ENCODE measurements around the gene BPIFB2. TPM values are rescaled to one million over a fixed set of nuclear protein-coding genes. Genes with fewer than 3 reads are reported as not detected.

Gene BPIFB2
- total and polyA plus RNA-seq, 4 donors, result 0.33 to 3.7 (median 1.5) TPM

DNA sequence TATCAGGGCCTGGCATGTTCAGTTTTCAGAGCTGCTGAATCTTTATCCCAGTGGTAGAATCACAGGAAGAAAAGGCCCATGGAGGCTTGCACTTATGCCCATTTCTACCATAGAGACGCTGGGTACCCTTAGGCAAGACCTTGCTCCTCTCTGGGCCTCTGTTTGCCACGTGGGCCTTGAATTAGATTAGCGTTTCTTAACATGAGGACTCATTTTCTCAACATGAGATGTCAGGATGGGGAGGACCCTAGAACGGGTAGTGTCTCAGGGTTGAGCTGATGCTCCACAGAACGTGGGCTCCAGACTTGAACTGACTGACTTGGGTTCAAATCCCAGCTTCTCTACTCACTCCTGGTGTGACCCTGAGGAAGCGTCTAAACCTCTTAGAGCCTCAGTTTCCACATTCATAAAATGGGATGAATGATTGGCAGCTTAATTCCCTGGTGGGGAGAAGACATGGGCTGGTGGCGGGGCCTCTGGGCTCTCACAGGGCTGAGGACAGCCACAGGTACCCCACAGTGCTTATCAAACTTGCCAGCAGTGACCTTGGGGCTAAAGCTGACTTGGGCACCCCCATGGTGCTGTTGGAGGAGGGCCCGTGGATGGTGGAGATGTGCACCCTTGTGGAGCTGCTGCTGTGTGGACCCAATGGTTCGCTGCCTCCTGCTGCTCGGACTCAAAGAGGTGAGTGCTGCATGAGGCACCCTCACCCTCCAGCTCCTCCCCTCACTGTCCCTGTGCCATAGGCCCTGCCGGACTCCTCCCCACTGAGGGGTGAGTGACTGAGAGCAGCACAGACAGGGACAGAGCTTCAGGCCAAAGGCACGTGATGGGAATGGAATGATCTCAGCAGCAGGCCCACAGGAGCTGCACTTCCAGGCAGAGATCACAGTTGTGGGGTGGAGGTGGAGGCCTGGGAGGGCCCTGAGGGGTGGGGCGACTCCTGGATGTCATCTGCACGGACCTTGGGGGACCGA, 31.5 kb upstream of the BPIFB2 start:
- no peak for DNase-seq (ENCODE audit: low spot score)

DNA sequence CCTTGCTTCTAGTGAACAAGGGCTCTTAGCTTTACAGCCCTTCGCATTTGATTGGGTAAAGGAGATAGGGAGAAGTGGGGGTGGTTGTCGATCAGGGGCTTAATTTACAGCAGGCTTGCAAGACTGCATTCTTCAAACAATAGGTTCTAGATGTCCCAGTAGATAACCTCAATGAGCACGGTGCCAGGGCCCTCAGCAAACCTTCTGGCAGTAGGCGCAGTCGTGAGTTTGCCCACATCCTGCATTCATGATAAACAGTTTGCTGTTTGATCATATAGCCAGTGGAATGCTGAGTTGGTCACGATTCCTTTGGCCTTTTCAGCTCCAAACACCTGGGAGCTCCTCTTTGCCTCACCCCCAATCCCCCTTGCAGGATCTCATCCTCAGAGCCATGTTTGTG, 30.8 kb upstream of the BPIFB2 start:
- no peak for DNase-seq (ENCODE audit: low spot score)
- Histone ChIP-seq H3K4me1 (ENCODE audit: control insufficient read depth in 4 of 4, insufficient read depth in 4 of 4, low read length in 3 of 4) (no peaks in the 10 kb centered on the region), H3K4me3 (ENCODE audit: low read depth in 1 of 3, low read length in 3 of 3) (no peak overlapping the region), H3K9me3 (ENCODE audit: control insufficient read depth in 4 of 4, low read length in 3 of 4) (no peaks in the 10 kb centered on the region), H3K27me3 (ENCODE audit: control insufficient read depth in 4 of 4, insufficient read depth in 4 of 4, low read length in 3 of 4) (no peaks in the 10 kb centered on the region), H3K27ac (ENCODE audit: low read depth in 1 of 2, low read length in 2 of 2) (no peak overlapping the region), H3K36me3 (ENCODE audit: control insufficient read depth in 4 of 4, insufficient read depth in 3 of 4, low read depth in 1 of 4, low read length in 3 of 4) (no peaks in the 10 kb centered on the region), H3K9ac (ENCODE audit: low read depth in 1 of 2, low read length in 2 of 2) (no peak overlapping the region)
- WGBS, result 71% methylated on average over 6 of the region's 6 CpGs
- no peak for TF ChIP-seq YY1 (IDR thresholded peaks at IDR 0.05)
- TF ChIP-seq SP1 (IDR thresholded peaks at IDR 0.05), result no peak
- TF ChIP-seq, protein P1, sequence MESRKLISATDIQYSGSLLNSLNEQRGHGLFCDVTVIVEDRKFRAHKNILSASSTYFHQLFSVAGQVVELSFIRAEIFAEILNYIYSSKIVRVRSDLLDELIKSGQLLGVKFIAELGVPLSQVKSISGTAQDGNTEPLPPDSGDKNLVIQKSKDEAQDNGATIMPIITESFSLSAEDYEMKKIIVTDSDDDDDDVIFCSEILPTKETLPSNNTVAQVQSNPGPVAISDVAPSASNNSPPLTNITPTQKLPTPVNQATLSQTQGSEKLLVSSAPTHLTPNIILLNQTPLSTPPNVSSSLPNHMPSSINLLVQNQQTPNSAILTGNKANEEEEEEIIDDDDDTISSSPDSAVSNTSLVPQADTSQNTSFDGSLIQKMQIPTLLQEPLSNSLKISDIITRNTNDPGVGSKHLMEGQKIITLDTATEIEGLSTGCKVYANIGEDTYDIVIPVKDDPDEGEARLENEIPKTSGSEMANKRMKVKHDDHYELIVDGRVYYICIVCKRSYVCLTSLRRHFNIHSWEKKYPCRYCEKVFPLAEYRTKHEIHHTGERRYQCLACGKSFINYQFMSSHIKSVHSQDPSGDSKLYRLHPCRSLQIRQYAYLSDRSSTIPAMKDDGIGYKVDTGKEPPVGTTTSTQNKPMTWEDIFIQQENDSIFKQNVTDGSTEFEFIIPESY (IDR thresholded peaks at IDR 0.05), result no peak
- TF ChIP-seq HNF4G (IDR thresholded peaks at IDR 0.05), result no peak
- TF ChIP-seq EGR1 (IDR thresholded peaks at IDR 0.05; ENCODE audit: low read depth in 2 of 2), result no peak

More for the DNA sequence above, 31.5 kb upstream of the BPIFB2 start:
- Histone ChIP-seq H3K4me3 (ENCODE audit: low read depth in 1 of 3, low read length in 3 of 3) (no peak overlapping the region), H3K36me3 (ENCODE audit: control insufficient read depth in 4 of 4, insufficient read depth in 3 of 4, low read depth in 1 of 4, low read length in 3 of 4) (no peaks in the 10 kb centered on the region), H3K27ac (ENCODE audit: low read depth in 1 of 2, low read length in 2 of 2) (no peak overlapping the region), H3K4me1 (ENCODE audit: control insufficient read depth in 4 of 4, insufficient read depth in 4 of 4, low read length in 3 of 4) (no peaks in the 10 kb centered on the region), H3K9ac (ENCODE audit: low read depth in 1 of 2, low read length in 2 of 2) (no peak overlapping the region), H3K9me3 (ENCODE audit: control insufficient read depth in 4 of 4, low read length in 3 of 4) (no peaks in the 10 kb centered on the region), H3K27me3 (ENCODE audit: control insufficient read depth in 4 of 4, insufficient read depth in 4 of 4, low read length in 3 of 4) (no peaks in the 10 kb centered on the region)
- 83% methylated on average over 15 of the region's 15 CpGs for WGBS
- no peak for TF ChIP-seq YY1 (IDR thresholded peaks at IDR 0.05)

DNA sequence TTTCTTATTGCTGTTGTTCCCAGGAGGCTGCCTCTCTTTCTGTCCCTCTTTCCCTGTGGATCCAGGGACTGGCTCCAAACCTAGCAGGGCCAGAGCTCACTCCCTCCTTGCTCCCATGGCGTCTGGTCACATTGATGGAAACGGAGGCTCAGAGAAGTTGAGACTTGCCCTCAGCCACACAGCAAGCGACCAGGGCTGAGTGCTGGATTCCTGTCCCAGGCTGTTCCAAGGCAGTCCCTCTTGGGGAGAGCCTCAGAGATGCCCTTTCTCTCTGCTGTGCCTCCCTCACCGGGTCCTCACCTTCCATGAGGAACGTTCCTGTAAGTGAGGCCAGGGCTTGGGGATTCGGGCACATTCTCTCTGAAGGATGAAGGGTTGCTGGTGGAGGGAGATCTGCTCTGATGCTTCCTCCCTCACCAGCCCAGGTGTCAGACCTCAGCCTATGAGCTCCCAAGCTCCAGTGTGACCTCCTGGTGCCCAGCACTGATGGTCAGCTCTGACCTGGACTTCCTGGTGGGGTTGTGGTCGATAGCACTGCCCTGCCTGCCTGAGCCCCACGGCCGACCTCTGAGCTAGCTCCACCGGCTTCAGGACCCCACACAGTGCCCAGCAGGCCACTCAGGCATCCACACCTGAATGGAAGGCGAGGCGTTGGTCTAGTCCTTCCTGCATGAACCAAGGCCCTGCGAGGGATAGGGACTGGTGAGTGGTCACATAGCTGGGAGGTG, 30.1 kb upstream of the BPIFB2 start:
- Histone ChIP-seq H3K27me3 (ENCODE audit: control insufficient read depth in 4 of 4, insufficient read depth in 4 of 4, low read length in 3 of 4) (no peaks in the 10 kb centered on the region), H3K9me3 (ENCODE audit: control insufficient read depth in 4 of 4, low read length in 3 of 4) (no peaks in the 10 kb centered on the region), H3K4me3 (ENCODE audit: low read depth in 1 of 3, low read length in 3 of 3) (no peak overlapping the region), H3K4me1 (ENCODE audit: control insufficient read depth in 4 of 4, insufficient read depth in 4 of 4, low read length in 3 of 4) (no peaks in the 10 kb centered on the region), H3K9ac (ENCODE audit: low read depth in 1 of 2, low read length in 2 of 2) (no peak overlapping the region), H3K27ac (ENCODE audit: low read depth in 1 of 2, low read length in 2 of 2) (no peak overlapping the region), H3K36me3 (ENCODE audit: control insufficient read depth in 4 of 4, insufficient read depth in 3 of 4, low read depth in 1 of 4, low read length in 3 of 4) (no peaks in the 10 kb centered on the region)
- DNase-seq (ENCODE audit: low spot score), result no peak
- TF ChIP-seq, protein P1 (IDR thresholded peaks at IDR 0.05), result no peak
- TF ChIP-seq EGR1 (IDR thresholded peaks at IDR 0.05; ENCODE audit: low read depth in 2 of 2) (no peak), HNF4G (IDR thresholded peaks at IDR 0.05) (no peak), SP1 (IDR thresholded peaks at IDR 0.05) (no peak), RXRA (IDR thresholded peaks at IDR 0.05) (no peak), HNF4A (conservative IDR thresholded peaks at IDR 0.05) (no peak), GABPA (IDR thresholded peaks at IDR 0.05 in 1 of 2, conservative IDR thresholded peaks at IDR 0.05 in 1 of 2) (no peak), FOXA2 (IDR thresholded peaks at IDR 0.05) (no peak), JUND (IDR thresholded peaks at IDR 0.05) (no peak)
- TF ChIP-seq, protein P2, sequence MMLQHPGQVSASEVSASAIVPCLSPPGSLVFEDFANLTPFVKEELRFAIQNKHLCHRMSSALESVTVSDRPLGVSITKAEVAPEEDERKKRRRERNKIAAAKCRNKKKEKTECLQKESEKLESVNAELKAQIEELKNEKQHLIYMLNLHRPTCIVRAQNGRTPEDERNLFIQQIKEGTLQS (IDR thresholded peaks at IDR 0.05), result no peak
- TF ChIP-seq, protein P3, sequence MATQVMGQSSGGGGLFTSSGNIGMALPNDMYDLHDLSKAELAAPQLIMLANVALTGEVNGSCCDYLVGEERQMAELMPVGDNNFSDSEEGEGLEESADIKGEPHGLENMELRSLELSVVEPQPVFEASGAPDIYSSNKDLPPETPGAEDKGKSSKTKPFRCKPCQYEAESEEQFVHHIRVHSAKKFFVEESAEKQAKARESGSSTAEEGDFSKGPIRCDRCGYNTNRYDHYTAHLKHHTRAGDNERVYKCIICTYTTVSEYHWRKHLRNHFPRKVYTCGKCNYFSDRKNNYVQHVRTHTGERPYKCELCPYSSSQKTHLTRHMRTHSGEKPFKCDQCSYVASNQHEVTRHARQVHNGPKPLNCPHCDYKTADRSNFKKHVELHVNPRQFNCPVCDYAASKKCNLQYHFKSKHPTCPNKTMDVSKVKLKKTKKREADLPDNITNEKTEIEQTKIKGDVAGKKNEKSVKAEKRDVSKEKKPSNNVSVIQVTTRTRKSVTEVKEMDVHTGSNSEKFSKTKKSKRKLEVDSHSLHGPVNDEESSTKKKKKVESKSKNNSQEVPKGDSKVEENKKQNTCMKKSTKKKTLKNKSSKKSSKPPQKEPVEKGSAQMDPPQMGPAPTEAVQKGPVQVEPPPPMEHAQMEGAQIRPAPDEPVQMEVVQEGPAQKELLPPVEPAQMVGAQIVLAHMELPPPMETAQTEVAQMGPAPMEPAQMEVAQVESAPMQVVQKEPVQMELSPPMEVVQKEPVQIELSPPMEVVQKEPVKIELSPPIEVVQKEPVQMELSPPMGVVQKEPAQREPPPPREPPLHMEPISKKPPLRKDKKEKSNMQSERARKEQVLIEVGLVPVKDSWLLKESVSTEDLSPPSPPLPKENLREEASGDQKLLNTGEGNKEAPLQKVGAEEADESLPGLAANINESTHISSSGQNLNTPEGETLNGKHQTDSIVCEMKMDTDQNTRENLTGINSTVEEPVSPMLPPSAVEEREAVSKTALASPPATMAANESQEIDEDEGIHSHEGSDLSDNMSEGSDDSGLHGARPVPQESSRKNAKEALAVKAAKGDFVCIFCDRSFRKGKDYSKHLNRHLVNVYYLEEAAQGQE (IDR thresholded peaks at IDR 0.05), result no peak
- 82% methylated on average over 13 of the region's 13 CpGs for WGBS

Measured in liver (tissue), 9 donors.